Pancreas (tissue), 10 donors: ENCODE data around the gene TYK2. TPM values are rescaled to one million over a fixed set of nuclear protein-coding genes. Genes with fewer than 3 reads are reported as not detected.

ENCODE experiments used
- ATAC-seq, 4 donors: fragments of 200-7000 bp; cut with Tn5 transposase; one replicate each; pipeline versions ENCODE4 v1.8.0 to v1.9.1; 2020; ENCODE audit warnings: mild to moderate bottlenecking in 4 of 4, moderate library complexity in 4 of 4
- DNase-seq, 6 donors: peaks; one replicate each; pipeline ENCODE4 v3.0.0-alpha.2; 2020
- FAIRE-seq: peaks from 2 replicates; lab custom pipeline; 2012; peaks lifted over from hg19 to GRCh38; lab: Jason Lieb, UNC
- H3K27ac ChIP-seq, 4 donors: fragments of 200-600 bp; sonication (generic); 1 replicate in 3 of 4; 2 replicates in 1 of 4; pipeline versions ENCODE4 v1.5.0 to v1.8.0; 2020
- H3K27me3 ChIP-seq, 4 donors: fragments of 200-600 bp; one replicate each; pipeline ENCODE4 v1.8.0; 2021
- H3K36me3 ChIP-seq, 3 donors: fragments of 200-600 bp; sonication (generic) in 1 of 3; one replicate each; pipeline versions ENCODE4 v1.5.0 to v1.8.0; 2020 to 2021
- H3K4me1 ChIP-seq, 3 donors: fragments of 200-600 bp; one replicate each; pipeline ENCODE4 v1.8.0; 2021
- H3K4me3 ChIP-seq, 4 donors: fragments of 200-600 bp; sonication (generic) in 2 of 4; one replicate each; pipeline versions ENCODE4 v1.5.0 to v1.8.0; 2020 to 2021
- H3K9me3 ChIP-seq, 4 donors: fragments of 200-600 bp; one replicate each; pipeline ENCODE4 v1.8.0; 2021
- CTCF ChIP-seq, 4 donors: fragments of 200-600 bp; sonication (generic) in 3 of 4; IDR thresholded peaks; one replicate each; pipeline versions ENCODE4 v1.5.0 to v1.8.0; 2021; ENCODE audit warnings: antibody characterized with exemption in 4 of 4
- WGBS, 2 donors: extraction: QIAGEN DNeasy Blood & Tissue Kit; methylation state at CpG; one replicate each; pipeline ENCODE4 v1.1.7; 2013; 5-methylcytosine and 5-hydroxymethylcytosine counted together
- intact Hi-C, 3 donors: fragments of 100-400 bp; cut with DNase I; formaldehyde crosslinking; loops; one replicate each; pipeline versions ENCODE4 v1.11.1 to v1.14.2; 2022
- polyA plus RNA-seq, 2 donors: library from polyadenylated mRNA; stranded (reverse); fragments of 200-250 nt; gene quantifications; one replicate each; pipeline ENCODE4 v1.2.3, GENCODE V29; 2013
- total RNA-seq, 6 donors: library from RNA; stranded (reverse); fragmentation: NEBNext Ultra II Directional in 4 of 6; extraction: Animal tissue kit (Norgen Biotek cat#: 25700) in 4 of 6; gene quantifications; one replicate each; pipeline versions ENCODE4 v1.2.1 to v1.2.4, GENCODE V29; 2021 to 2023
- donor health status: healthy with polysubstance abuse.
- donor health status: DM: no; HTN: no; CAD: no; lungs with moderate emphysema.
- donor health status: DM: no; HTN: no; CAD: no.
- donor health status: control.
- donor health status: control.
- donor health status: Bipolar disorder and iron deficiency.
- donor health status: DM: yes; HTN: yes; CAD: no.
- donor health status: DM: no; HTN: no; CAD: no.
- donor health status: DM: no; HTN: no; CAD: no.
- donor health status: DM: yes; HTN: yes; CAD: no.

TYK2 gene
- total and polyA plus RNA-seq, 8 donors: 42.5 to 302 (median 57.6) TPM

- no peak for TF ChIP-seq CTCF (IDR thresholded peaks at IDR 0.05)
- no peak overlapping the region for H3K4me3 ChIP-seq
- WGBS, 2 donors: 87 to 89% methylated on average over 11 of the region's 11 CpGs
- H3K9me3 ChIP-seq: no peaks in the 10 kb centered on the region
- intact Hi-C loops: no loop called here
- H3K4me1 ChIP-seq: peaks cover 0 to under 1% (median 0%) of the 10 kb centered on the region in 3 donors
- H3K27me3 ChIP-seq: no peaks in the 10 kb centered on the region
- ATAC-seq (no peak), FAIRE-seq (no peak), DNase-seq (no peak)
- no peak overlapping the region for H3K27ac ChIP-seq
- peaks cover 0 to 44% (median 10%) of the 10 kb centered on the region in 3 donors for H3K36me3 ChIP-seq
These were observed 59.0 kb downstream of the TYK2 start for GRCh38 chr19:10321417-10321797.

GRCh38 chr19:10320602-10321416, 59.6 kb downstream of the TYK2 start:
- H3K27me3 ChIP-seq: no peaks in the 10 kb centered on the region
- no peaks in the 10 kb centered on the region for H3K9me3 ChIP-seq
- intact Hi-C loops: no loop called here
- peak in 1 of 6 donors; percentile 74 for DNase-seq
- H3K4me1 ChIP-seq: peaks cover 0 to 4% (median 4%) of the 10 kb centered on the region in 3 donors
- no peak for TF ChIP-seq CTCF (IDR thresholded peaks at IDR 0.05)
- WGBS, 2 donors: 92 to 94% methylated on average over 25 to 32 of the region's 32 CpGs
- no peak overlapping the region for H3K27ac ChIP-seq
- no peak overlapping the region for H3K4me3 ChIP-seq
- no peak for ATAC-seq
- no peak for FAIRE-seq
- H3K36me3 ChIP-seq: peaks cover 0 to 43% (median 10%) of the 10 kb centered on the region in 3 donors

GRCh38 chr19:10318807-10319682, 61.3 kb downstream of the TYK2 start:
- WGBS, 2 donors: 90 to 91% methylated on average over 13 of the region's 13 CpGs
- intact Hi-C loops: no loop called here
- Histone ChIP-seq H3K9me3 (no peaks in the 10 kb centered on the region), H3K4me1 (peaks cover 0 to 9% (median 4%) of the 10 kb centered on the region in 3 donors), H3K36me3 (peaks cover 0 to 36% (median 10%) of the 10 kb centered on the region in 3 donors), H3K27me3 (no peaks in the 10 kb centered on the region), H3K4me3 (no peak overlapping the region), H3K27ac (no peak overlapping the region)
- no peak for DNase-seq
- no peak for ATAC-seq
- TF ChIP-seq CTCF (IDR thresholded peaks at IDR 0.05): no peak
- no peak for FAIRE-seq

GRCh38 chr19:10317857-10318462, 62.4 kb downstream of the TYK2 start:
- H3K4me1 ChIP-seq: peaks cover 0 to 9% (median 4%) of the 10 kb centered on the region in 3 donors
- no peaks in the 10 kb centered on the region for H3K9me3 ChIP-seq
- ATAC-seq: no peak
- intact Hi-C loops: no loop called here
- no peak overlapping the region for H3K4me3 ChIP-seq
- TF ChIP-seq CTCF (IDR thresholded peaks at IDR 0.05): no peak
- no peak for FAIRE-seq
- no peaks in the 10 kb centered on the region for H3K27me3 ChIP-seq
- H3K27ac ChIP-seq: no peak overlapping the region
- peaks cover 0 to 30% (median 10%) of the 10 kb centered on the region in 3 donors for H3K36me3 ChIP-seq
- 95% methylated on average over 15 of the region's 15 CpGs for WGBS, 2 donors
- no peak for DNase-seq
